ENCODE data around the gene IRF2BP2. TPM values are rescaled to one million over a fixed set of nuclear protein-coding genes. Genes with fewer than 3 reads are reported as not detected.

Gene IRF2BP2
- total and polyA plus RNA-seq, 2 of the 13 experiments (the other 11 are each of a cell fraction or from before 2014, with no cell fraction given), result 140 to 147 TPM

DNA sequence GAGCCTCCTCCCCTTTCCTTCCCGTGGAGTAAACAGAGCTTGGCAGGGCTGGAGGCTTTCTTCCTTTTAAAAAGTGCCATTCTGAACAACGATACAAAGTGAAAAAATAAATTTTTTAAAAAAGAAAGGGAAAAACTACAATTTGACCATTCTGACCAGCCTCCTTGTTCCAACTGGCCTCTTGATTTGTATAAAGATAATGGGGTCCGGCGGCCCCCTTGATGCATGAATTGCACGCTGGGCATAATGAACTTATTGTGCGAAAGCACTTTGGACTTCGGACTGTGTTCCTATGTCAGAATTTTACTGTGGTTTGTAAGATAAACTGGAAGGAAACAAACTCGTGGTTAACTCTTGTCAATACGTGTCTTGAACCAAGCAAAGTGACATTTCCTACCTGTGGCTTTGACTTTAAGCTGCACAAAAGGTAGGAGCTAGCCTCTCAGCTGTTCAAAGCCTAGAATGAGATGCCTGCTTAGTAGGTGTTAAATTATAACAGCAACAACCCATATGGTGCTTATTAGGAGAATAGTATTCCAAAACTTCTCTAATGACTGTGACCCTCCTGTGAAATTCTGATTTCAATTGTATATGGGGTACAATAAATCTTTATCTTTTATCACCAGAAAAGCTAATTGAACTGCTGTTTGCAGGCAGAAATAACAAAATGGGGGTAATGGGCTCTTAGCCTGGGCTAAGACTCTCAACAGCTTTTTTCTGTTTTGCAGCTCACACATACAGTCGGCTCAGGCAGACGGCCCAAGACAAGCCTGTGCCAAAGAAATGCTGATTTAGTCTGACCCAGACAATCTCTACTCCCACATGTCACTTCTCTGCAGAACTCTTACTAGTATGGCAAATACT lies 9.3 kb downstream of the IRF2BP2 start (continued):
- peak; percentile 80; the same call in 1 of the 2 replicates for TF ChIP-seq ZBTB7B (CRISPR knock-in tag; IDR thresholded peaks at IDR 0.05)
- TF ChIP-seq HMGA1 (CRISPR knock-in tag; conservative IDR thresholded peaks at IDR 0.05), result no peak
- peak; percentile 73; the same call in 1 of the 2 replicates for TF ChIP-seq CHD4 (IDR thresholded peaks at IDR 0.05; ENCODE audit: borderline replicate concordance, low read length)
- TF ChIP-seq ZNF614 (CRISPR knock-in tag; IDR thresholded peaks at IDR 0.05; ENCODE audit: borderline replicate concordance), result no peak
- peak; percentile 26; the same call in 1 of the 2 replicates for TF ChIP-seq NCOA1 (CRISPR knock-in tag; IDR thresholded peaks at IDR 0.05)
- TF ChIP-seq, protein P1, sequence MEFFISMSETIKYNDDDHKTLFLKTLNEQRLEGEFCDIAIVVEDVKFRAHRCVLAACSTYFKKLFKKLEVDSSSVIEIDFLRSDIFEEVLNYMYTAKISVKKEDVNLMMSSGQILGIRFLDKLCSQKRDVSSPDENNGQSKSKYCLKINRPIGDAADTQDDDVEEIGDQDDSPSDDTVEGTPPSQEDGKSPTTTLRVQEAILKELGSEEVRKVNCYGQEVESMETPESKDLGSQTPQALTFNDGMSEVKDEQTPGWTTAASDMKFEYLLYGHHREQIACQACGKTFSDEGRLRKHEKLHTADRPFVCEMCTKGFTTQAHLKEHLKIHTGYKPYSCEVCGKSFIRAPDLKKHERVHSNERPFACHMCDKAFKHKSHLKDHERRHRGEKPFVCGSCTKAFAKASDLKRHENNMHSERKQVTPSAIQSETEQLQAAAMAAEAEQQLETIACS (CRISPR knock-in tag; IDR thresholded peaks at IDR 0.05), result no peak
- no peak for TF ChIP-seq WIZ (CRISPR knock-in tag; IDR thresholded peaks at IDR 0.05)
- no peak for TF ChIP-seq CREB1 (IDR thresholded peaks at IDR 0.05)
- TF ChIP-seq CREB1 (CRISPR knock-in tag; IDR thresholded peaks at IDR 0.05), result peak; percentile 67; the same call in 1 of the 2 replicates
- TF ChIP-seq MIXL1 (CRISPR knock-in tag; IDR thresholded peaks at IDR 0.05), result 0 out of 2 replicates have a peak, but pooled peaks have one; percentile 17
- no peak for TF ChIP-seq SMC3 (IDR thresholded peaks at IDR 0.05; ENCODE audit: low read length)
- no peak for TF ChIP-seq ZNF350 (CRISPR knock-in tag; IDR thresholded peaks at IDR 0.05; ENCODE audit: borderline replicate concordance, low read depth)
- TF ChIP-seq NFIB (CRISPR knock-in tag; IDR thresholded peaks at IDR 0.05; ENCODE audit: borderline replicate concordance), result no peak
- TF ChIP-seq KAT2B (IDR thresholded peaks at IDR 0.05; ENCODE audit: borderline replicate concordance, low read depth, low read length), result no peak
- no peak for TF ChIP-seq ZNF670 (CRISPR knock-in tag; IDR thresholded peaks at IDR 0.05; ENCODE audit: borderline replicate concordance)
- TF ChIP-seq ELF4 (CRISPR knock-in tag; IDR thresholded peaks at IDR 0.05; ENCODE audit: borderline replicate concordance), result no peak; the same call in 1 of the 2 replicates
- no peak; the same call in 1 of the 2 replicates for TF ChIP-seq ZZZ3 (CRISPR knock-in tag; IDR thresholded peaks at IDR 0.05; ENCODE audit: borderline replicate concordance)
- TF ChIP-seq CBX1 (IDR thresholded peaks at IDR 0.05; ENCODE audit: low read depth), result no peak
- TF ChIP-seq ZNF180 (CRISPR knock-in tag; IDR thresholded peaks at IDR 0.05; ENCODE audit: borderline replicate concordance, low read depth), result no peak
- TF ChIP-seq NR2C2 (CRISPR knock-in tag; IDR thresholded peaks at IDR 0.05; ENCODE audit: borderline replicate concordance), result peak; percentile 50
- no peak for TF ChIP-seq MTF2 (CRISPR knock-in tag; IDR thresholded peaks at IDR 0.05; ENCODE audit: borderline replicate concordance)
- TF ChIP-seq ZBTB20 (CRISPR knock-in tag; IDR thresholded peaks at IDR 0.05; ENCODE audit: borderline replicate concordance, low read depth), result peak; percentile 81; the same call in 1 of the 2 replicates
- TF ChIP-seq ETV6 (CRISPR knock-in tag; conservative IDR thresholded peaks at IDR 0.05), result no peak
- no peak for TF ChIP-seq NFE2 (CRISPR knock-in tag; IDR thresholded peaks at IDR 0.05)
- TF ChIP-seq, protein P2, sequence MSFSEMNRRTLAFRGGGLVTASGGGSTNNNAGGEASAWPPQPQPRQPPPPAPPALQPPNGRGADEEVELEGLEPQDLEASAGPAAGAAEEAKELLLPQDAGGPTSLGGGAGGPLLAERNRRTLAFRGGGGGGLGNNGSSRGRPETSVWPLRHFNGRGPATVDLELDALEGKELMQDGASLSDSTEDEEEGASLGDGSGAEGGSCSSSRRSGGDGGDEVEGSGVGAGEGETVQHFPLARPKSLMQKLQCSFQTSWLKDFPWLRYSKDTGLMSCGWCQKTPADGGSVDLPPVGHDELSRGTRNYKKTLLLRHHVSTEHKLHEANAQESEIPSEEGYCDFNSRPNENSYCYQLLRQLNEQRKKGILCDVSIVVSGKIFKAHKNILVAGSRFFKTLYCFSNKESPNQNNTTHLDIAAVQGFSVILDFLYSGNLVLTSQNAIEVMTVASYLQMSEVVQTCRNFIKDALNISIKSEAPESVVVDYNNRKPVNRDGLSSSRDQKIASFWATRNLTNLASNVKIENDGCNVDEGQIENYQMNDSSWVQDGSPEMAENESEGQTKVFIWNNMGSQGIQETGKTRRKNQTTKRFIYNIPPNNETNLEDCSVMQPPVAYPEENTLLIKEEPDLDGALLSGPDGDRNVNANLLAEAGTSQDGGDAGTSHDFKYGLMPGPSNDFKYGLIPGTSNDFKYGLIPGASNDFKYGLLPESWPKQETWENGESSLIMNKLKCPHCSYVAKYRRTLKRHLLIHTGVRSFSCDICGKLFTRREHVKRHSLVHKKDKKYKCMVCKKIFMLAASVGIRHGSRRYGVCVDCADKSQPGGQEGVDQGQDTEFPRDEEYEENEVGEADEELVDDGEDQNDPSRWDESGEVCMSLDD (CRISPR knock-in tag; IDR thresholded peaks at IDR 0.05; ENCODE audit: borderline replicate concordance), result peak; percentile 48; the same call in 1 of the 2 replicates
- TF ChIP-seq HMG20B (CRISPR knock-in tag; conservative IDR thresholded peaks at IDR 0.05), result 0 out of 2 replicates have a peak, but pooled peaks have one; percentile 64
- TF ChIP-seq NR1H2 (CRISPR knock-in tag; IDR thresholded peaks at IDR 0.05; ENCODE audit: borderline replicate concordance, low read depth), result no peak
- TF ChIP-seq ZSCAN25 (CRISPR knock-in tag; IDR thresholded peaks at IDR 0.05), result no peak
- TF ChIP-seq TGIF2 (CRISPR knock-in tag; IDR thresholded peaks at IDR 0.05), result no peak

All from HepG2 (cell line).